Stimulated activated CD8-positive, alpha-beta memory T cell treated with anti-CD3 and anti-CD28 coated beads, Interleukin-15, amount 100 ng/mL, for 4 hours (primary cell): ENCODE data around the gene SCG2.

Source experiments
- DNase-seq, 2 donors: peaks; one replicate each; pipeline ENCODE4 v3.0.0-alpha.2; 2020; ENCODE audit warnings: low read depth in 2 of 2

The SCG2 gene

DNA sequence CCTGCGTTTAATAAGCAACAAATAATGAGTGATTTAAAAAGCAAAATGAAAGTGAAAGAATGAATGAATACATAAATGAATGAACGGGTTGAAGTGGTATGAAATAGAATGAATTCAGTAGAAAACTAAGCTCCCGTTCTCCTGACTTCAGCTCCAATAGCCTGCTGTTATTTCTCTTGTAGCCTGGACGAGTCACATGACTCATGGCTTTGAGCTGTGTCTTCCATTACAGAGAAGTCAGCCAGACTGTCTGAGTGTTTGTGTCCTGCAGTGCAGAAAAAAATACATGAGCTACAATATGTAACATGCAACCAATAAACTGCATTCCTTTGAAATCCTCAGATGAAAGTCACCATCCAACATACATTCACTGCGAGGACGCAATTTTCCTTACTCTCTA is 21.2 kb downstream of the SCG2 start:
- no peak for DNase-seq

DNA sequence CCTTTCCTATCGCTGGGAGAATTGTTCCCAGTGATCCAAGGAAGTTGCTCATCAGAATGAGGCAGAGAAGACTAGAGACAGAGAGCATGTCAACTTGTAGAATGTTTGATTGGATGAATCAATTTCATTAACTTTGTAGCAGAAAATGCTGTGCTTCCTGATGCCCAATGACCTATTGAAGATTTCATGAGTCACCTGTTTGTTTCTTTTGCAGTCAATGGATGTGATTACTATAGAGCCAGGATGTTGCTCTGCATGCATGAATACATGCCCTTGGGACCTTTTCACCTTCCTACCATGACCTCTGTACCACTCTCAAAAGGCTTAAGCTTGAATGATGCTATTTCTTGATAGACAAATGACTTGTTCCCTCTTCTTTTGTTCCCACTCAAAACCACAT is 23.3 kb downstream of the SCG2 start:
- DNase-seq: no peak

DNA sequence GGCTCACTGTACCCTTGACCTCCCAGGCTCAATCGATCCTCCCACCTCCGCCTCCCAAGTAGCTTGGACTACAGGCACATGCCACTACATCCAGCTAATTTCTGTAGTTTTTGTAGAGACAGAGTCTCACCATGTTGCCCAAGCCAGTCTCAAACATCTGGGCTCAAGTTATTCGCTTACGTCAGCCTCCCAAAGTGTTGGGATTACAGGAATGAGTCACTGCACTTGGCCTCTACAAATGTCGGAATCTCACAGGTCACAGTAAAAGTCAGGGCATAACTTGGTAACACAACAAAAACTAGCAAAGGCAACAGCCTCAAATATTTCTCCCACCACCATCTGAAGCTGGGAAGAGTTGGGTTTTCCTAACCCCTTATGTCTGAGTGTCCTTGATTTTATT is 25.3 kb downstream of the SCG2 start:
- no peak for DNase-seq

DNA sequence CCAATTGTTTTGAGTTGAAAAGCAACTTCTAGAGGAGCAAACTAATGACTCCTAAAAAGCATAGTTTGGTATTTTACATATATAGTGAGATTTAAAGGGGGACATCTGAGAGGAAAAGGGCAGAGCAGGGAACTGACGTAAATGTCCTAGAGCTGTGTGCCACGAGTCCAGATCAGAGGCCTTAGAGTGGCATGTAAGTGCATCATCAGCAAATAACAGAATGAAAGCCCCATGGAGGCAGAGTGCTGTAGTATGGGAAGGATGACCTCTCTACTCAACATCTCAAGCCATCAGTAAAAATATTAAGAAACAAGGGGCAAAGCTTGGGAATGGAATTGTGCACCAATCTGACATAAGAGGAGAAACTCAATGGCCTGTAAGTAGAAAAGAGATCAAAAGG is 31.4 kb downstream of the SCG2 start:
- no peak for DNase-seq

DNA sequence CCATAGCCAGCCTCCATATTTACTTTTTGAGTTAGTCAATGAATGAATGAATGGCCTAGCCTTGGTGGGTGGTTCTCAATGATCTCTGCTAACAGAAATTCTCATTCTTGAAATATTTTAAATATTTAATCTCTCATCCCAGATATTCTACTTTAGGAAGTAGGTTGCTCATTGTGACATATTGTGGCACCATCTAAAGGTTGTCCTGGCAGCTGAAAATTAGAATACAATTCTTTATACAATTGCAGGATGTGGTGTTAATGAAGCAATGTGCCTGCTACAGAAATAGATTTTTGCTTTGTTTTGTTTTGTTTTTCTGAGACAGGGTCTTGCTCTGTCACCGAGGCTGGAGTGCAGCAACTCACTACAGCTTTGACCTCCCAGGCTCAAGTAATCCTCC is 35.8 kb downstream of the SCG2 start:
- DNase-seq: no peak

DNA sequence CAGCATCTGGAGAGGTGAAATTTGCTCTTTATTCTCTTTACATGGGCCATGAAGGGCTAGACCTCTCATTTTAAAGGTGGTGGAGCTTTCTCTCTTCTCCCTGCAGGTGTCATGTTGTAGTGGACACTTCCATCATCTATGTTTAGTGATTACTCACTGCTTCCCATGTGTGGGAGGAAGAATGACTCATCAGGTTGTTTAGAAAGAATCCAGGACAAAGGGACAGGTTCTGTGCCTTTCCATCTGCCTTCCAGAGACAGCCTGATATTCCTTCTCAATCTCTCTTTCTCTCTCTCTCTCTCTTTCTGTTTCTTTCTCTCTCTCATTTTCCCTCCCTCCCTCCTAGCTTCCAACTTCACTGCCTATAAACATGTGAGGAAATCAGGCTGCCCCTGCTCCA is 38.7 kb downstream of the SCG2 start:
- no peak for DNase-seq

DNA sequence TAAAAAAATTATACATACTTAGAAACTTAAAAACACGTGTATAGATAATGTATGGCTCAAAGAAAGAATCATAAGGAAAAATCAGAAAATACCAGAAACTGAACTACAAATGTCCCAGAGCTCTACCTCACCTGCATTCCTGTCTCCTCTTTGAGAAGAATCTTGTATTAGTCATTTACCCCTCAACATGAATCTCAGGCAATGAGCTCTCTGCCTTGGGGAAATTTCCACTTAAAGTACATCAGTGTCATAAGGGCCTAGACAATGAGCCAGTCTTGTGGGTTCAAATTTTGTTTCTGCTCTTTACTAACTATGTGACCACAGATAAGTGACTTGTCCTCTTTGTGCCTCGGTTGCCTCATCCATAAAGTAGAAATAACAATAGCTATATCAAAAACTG is 40.1 kb downstream of the SCG2 start:
- DNase-seq: no peak

DNA sequence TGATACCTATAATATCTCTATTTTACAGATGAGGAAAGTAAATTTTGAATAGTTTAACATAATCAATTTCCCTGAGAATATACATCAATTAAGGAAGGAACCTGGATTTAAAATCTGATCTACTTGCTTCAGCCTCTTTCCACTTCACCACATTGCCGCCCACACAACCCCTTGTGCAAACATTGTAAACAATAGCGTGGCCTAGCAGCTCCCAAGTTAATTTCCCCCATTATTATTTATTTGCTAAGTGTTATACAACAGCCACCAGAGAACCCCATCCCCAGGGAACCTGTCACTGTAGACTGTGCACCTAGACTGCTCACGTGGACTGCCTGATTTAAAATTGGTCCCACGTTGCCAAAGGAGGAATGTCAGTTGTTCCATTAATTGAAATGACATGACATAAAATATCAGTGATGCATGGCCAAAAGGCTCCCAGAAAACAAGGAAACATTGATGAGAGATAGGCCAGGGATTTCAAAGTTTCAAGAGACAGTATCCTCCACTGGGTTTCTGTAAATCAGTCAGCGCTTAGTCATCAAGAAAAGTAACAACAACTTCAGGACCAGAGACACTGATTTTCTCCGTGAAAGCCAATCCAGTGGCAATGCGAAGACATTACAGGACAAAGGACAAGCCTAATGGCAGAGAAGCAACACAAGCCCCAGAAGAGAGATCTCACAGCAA is 41.3 kb downstream of the SCG2 start:
- no peak for DNase-seq

DNA sequence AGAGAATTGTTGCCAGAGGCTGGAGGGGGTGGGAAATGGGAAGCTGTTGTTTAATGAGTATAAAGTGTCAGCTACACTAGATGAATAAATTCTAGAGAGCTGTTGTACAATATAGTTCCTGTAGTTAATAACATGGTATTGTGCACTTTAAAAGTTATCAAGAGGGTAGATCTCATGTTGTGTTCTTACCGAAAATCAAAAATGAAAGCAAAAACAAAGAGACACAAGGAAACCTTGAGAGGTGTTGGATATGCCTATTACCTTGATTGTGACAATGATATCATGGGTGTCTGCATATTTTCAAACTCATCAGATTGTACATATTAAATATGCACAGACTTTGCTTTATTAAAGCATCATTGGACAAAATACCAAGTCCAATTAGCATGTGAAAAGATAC is 43.2 kb downstream of the SCG2 start:
- no peak for DNase-seq

DNA sequence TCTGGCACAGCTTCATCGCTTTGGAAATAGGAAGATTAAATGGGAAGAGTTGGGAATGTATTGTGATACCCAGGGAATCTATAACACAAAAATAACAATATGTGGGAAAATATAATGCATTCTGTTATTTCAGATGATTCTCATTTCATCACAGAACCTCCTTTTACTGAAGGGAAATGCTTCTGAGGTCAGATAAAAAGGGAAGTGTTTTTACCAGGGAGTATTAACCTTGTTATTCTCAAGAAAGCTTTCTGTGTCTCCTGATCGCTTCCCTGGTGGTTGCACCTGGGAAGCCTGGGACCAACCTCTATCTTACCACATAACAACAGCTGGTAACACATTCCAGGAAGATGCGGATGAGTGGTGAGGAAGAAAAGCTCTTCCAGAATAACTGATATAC is 47.2 kb downstream of the SCG2 start:
- DNase-seq: no peak

DNA sequence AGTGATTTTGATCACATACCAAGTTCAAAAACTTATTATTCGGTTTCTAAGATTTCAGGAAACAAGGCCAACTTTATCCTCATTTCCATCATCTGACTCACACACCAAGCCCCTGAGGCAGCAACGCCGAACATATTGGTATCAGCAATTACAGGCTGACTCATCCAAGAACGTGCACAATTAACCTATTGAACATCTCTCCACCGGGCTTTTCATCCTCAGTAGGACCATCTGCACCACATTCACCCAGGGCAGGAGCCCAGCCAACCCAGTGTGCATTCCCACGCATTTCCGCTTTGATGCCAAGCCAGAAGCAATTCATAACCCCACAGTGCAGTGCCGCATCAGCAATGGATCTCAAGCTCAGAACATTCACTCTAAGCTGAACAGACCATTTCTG is 52.9 kb downstream of the SCG2 start:
- no peak for DNase-seq

DNA sequence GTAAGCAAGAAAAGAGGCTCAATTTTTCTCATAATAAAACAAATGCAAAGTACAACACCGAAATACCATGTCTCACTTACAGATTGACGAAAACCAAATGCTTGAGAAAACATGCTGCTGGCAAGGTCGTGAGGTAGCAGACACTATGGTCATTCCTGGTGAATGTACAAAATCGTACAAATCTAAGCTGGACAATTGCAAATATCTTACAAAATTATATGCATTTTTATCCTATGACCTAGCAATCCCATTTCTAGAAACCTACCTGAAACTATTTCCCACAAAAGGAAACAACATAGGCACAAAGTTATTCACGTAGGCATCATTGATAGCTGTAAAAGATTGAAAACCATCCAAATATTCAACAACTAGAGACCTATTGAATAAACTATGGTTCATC is 54.0 kb downstream of the SCG2 start:
- DNase-seq: no peak
